Body of pancreas (tissue), 4 donors: Measurements from ENCODE around the gene MOSMO.

Experiments used
- POLR2A ChIP-seq, 3 donors: fragments of 450-650 bp; IDR thresholded peaks; one replicate each; pipeline ENCODE4 v1.6.1; 2016; ENCODE audit warnings: antibody characterized with exemption in 3 of 3, mild to moderate bottlenecking in 2 of 3
- TF ChIP-seq, protein P1 (sequence below), 7 experiments: fragments of 450-650 bp in 4 of 7; fragments of 200-600 bp in 3 of 7; sonication (generic) in 3 of 7; IDR thresholded peaks; one replicate each; pipeline ENCODE4 v1.5.1; 2016 to 2019; ENCODE audit warnings: antibody characterized with exemption in 7 of 7

DNA sequence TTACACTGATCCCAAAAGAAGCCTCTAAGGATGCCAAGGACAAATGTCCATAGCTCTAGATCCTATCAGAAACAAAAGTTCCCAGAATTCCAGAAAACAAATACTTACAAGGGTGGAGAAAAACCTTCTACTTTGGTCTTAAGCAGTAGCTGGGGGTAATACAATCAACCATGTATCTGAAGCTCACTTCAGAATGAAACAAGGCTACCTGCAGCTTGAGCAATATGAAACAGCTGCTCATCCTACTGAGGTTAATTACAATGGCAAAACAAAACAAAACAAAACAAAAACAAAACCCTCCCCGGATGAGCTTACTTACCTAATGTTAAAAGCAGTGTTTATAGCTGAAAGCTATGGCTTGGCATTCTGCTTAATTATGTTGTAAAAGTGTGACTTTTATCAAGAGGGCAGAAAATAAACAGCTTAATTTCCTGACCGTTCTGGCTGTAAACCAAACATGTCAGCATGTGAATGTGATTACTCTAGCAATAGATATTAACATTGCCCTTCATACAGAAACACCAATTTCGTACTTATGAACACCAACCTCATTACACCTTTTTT is 17.4 kb upstream of the MOSMO start:
- TF ChIP-seq, protein P1, sequence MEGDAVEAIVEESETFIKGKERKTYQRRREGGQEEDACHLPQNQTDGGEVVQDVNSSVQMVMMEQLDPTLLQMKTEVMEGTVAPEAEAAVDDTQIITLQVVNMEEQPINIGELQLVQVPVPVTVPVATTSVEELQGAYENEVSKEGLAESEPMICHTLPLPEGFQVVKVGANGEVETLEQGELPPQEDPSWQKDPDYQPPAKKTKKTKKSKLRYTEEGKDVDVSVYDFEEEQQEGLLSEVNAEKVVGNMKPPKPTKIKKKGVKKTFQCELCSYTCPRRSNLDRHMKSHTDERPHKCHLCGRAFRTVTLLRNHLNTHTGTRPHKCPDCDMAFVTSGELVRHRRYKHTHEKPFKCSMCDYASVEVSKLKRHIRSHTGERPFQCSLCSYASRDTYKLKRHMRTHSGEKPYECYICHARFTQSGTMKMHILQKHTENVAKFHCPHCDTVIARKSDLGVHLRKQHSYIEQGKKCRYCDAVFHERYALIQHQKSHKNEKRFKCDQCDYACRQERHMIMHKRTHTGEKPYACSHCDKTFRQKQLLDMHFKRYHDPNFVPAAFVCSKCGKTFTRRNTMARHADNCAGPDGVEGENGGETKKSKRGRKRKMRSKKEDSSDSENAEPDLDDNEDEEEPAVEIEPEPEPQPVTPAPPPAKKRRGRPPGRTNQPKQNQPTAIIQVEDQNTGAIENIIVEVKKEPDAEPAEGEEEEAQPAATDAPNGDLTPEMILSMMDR (IDR thresholded peaks at IDR 0.05): no peak
- TF ChIP-seq POLR2A (IDR thresholded peaks at IDR 0.05): no peak
